Tibial nerve (tissue), 4 donors: ENCODE results near the gene GIMD1. TPM values are rescaled to one million over a fixed set of nuclear protein-coding genes. Genes with fewer than 3 reads are reported as not detected.
A peak's percentile ranks its signal among the peaks of the same experiment; 100 is the strongest.

ENCODE experiments used
- DNase-seq, 2 donors: peaks; one replicate each; pipeline ENCODE4 v3.0.0-alpha.2; 2019; ENCODE audit warnings: low spot score in 2 of 2
- H3K27ac ChIP-seq, 4 donors: fragments of 200-600 bp; sonication (generic) in 3 of 4; one replicate each; pipeline ENCODE4 v1.5.1; 2017 to 2019; ENCODE audit warnings: mild to moderate bottlenecking in 1 of 4
- H3K27me3 ChIP-seq, 2 donors: fragments of 200-600 bp; sonication (generic) in 1 of 2; one replicate each; pipeline versions ENCODE4 v1.5.1 to v1.6.0; 2017 to 2019
- H3K36me3 ChIP-seq, 3 donors: fragments of 200-600 bp; sonication (generic); one replicate each; pipeline ENCODE4 v1.5.1; 2018 to 2019
- H3K4me1 ChIP-seq, 4 donors: fragments of 200-600 bp; sonication (generic) in 3 of 4; one replicate each; pipeline ENCODE4 v1.5.1; 2017 to 2019
- H3K4me3 ChIP-seq, 4 donors: fragments of 200-600 bp; sonication (generic) in 3 of 4; one replicate each; pipeline ENCODE4 v1.5.1; 2017 to 2019; ENCODE audit warnings: mild to moderate bottlenecking in 1 of 4, moderate library complexity in 1 of 4
- H3K9me3 ChIP-seq, 4 donors: fragments of 200-600 bp; sonication (generic) in 3 of 4; one replicate each; pipeline ENCODE4 v1.5.1; 2017 to 2019
- EP300 ChIP-seq, 2 donors: sonication (generic); formaldehyde crosslinking; IDR thresholded peaks; one replicate each; pipeline ENCODE4 v1.6.1; 2017; ENCODE audit warnings: antibody characterized with exemption in 2 of 2, mild to moderate bottlenecking in 1 of 2
- POLR2A ChIP-seq, 2 donors: fragments of 450-650 bp; IDR thresholded peaks; one replicate each; pipeline ENCODE4 v1.6.1; 2017; ENCODE audit warnings: antibody characterized with exemption in 2 of 2, mild to moderate bottlenecking in 2 of 2, moderate library complexity in 2 of 2
- WGBS, 2 donors: methylation state at CpG; one replicate each; pipeline ENCODE4 v1.1.5; 2018; 5-methylcytosine and 5-hydroxymethylcytosine counted together
- total RNA-seq, 4 donors: library from RNA; depleted of rRNA; stranded (reverse); fragments of >200 nt; gene quantifications; one replicate each; pipeline ENCODE4 v1.1.0, GENCODE V29; 2016
- TF ChIP-seq, protein P1 (sequence below), 5 experiments: fragments of 200-600 bp in 3 of 5; fragments of 450-650 bp in 2 of 5; sonication (generic) in 3 of 5; IDR thresholded peaks; one replicate each; pipeline ENCODE4 v1.5.1; 2016 to 2019; ENCODE audit warnings: antibody characterized with exemption in 5 of 5, mild to moderate bottlenecking in 3 of 5, moderate library complexity in 2 of 5

Gene GIMD1
- total RNA-seq, 4 donors from 2014 or later = not detected

DNA sequence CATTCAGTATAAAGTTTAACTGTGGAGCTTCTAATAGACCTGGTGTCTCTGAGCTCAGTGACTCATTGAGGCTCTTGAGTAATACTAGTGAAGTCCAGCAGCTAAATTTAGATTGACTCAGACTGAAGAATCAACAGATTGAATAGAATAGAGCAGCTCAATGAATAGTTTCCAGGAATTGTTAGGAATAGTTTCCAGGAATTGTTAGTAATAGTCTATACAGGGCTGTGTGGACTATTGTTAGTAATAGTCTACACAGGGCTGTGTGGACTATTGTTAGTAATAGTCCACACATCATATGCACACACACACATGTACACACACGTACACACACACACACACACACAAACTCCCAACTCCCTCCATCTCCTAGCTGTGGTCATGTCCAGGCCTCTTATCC is 3.0 kb downstream of the GIMD1 start:
- 38 to 67% methylated on average over 1 of the region's 1 CpG for WGBS, 2 donors
- TF ChIP-seq EP300 (IDR thresholded peaks at IDR 0.05) = no peak
- H3K27ac ChIP-seq = peak overlapping the region in 1 of 4 donors; percentile 18
- no peaks in the 10 kb centered on the region for H3K9me3 ChIP-seq
- no peak overlapping the region for H3K4me3 ChIP-seq
- no peak for DNase-seq
- no peaks in the 10 kb centered on the region for H3K27me3 ChIP-seq
- no peaks in the 10 kb centered on the region for H3K36me3 ChIP-seq
- peaks cover 0 to 17% (median 3%) of the 10 kb centered on the region in 4 donors for H3K4me1 ChIP-seq

DNA sequence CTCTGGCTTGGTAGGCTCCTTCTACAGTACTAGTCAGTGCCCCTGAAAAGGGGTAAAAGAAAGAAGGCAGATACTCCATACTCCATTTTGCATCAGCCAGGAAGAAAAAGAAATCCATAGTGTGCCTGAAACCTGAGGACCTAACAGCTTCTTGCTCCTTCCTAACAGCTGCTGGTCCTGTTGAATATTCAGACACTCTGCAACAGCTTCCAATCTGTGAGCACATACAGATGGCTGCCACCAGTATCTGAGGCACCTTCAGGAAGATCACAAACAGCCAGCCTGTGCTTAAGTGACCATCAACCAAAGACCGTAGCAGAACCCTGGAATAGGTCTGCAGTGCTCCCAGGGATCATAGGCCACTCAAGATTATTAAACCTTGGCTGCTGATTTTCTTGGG is 4.3 kb downstream of the GIMD1 start:
- WGBS, 2 donors = 96 to 100% methylated on average over 1 of the region's 1 CpG
- Histone ChIP-seq H3K9me3 (no peaks in the 10 kb centered on the region), H3K27ac (no peak overlapping the region), H3K4me1 (peaks cover 0 to 9% (median 3%) of the 10 kb centered on the region in 4 donors), H3K4me3 (no peak overlapping the region), H3K27me3 (no peaks in the 10 kb centered on the region), H3K36me3 (no peaks in the 10 kb centered on the region)
- TF ChIP-seq POLR2A (IDR thresholded peaks at IDR 0.05) = no peak
- no peak for TF ChIP-seq EP300 (IDR thresholded peaks at IDR 0.05)
- TF ChIP-seq, protein P1, sequence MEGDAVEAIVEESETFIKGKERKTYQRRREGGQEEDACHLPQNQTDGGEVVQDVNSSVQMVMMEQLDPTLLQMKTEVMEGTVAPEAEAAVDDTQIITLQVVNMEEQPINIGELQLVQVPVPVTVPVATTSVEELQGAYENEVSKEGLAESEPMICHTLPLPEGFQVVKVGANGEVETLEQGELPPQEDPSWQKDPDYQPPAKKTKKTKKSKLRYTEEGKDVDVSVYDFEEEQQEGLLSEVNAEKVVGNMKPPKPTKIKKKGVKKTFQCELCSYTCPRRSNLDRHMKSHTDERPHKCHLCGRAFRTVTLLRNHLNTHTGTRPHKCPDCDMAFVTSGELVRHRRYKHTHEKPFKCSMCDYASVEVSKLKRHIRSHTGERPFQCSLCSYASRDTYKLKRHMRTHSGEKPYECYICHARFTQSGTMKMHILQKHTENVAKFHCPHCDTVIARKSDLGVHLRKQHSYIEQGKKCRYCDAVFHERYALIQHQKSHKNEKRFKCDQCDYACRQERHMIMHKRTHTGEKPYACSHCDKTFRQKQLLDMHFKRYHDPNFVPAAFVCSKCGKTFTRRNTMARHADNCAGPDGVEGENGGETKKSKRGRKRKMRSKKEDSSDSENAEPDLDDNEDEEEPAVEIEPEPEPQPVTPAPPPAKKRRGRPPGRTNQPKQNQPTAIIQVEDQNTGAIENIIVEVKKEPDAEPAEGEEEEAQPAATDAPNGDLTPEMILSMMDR (IDR thresholded peaks at IDR 0.05) = no peak
- DNase-seq = no peak

DNA sequence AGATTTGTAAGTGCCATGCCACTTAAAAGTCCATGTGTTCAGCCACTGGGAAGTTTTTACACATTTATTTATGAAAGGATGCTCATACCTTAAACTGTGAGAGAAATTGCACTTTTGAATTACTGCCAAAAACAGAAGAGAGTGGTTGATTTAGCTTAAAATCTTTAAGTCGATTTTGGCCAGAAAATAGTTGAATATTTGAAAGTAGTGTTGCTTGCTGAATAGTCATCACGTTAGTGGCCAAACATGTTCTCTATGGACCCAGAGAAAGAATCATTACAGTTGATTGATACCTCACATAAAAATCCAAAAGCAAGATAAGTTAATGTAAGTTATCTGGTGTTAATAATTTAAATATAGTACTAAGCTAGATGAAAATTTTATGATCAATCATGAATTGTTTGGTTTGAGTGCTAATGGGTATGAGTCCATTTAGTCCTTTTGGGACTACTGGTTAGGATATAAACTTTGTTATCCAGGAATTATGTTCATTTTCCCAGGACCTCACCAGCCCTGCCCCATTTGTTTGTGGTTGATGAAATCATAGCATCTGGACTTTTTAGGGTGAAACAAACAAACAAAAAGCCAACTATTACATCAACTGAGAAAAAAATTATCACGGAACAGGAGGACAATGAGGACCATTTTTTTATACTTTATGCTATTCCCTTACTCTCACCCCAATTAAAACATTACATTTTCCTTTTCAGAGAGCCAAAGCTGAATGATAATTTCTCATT is 6.3 kb downstream of the GIMD1 start:
- no peak for DNase-seq
- WGBS, 2 donors = 51 to 53% methylated on average over 3 of the region's 3 CpGs
- Histone ChIP-seq H3K36me3 (no peaks in the 10 kb centered on the region), H3K27me3 (no peaks in the 10 kb centered on the region), H3K4me1 (peaks cover 0 to 8% (median 3%) of the 10 kb centered on the region in 4 donors), H3K4me3 (no peak overlapping the region), H3K9me3 (no peaks in the 10 kb centered on the region), H3K27ac (no peak overlapping the region)
- TF ChIP-seq, protein P1 (IDR thresholded peaks at IDR 0.05) = no peak
- TF ChIP-seq EP300 (IDR thresholded peaks at IDR 0.05) = no peak
- no peak for TF ChIP-seq POLR2A (IDR thresholded peaks at IDR 0.05)

DNA sequence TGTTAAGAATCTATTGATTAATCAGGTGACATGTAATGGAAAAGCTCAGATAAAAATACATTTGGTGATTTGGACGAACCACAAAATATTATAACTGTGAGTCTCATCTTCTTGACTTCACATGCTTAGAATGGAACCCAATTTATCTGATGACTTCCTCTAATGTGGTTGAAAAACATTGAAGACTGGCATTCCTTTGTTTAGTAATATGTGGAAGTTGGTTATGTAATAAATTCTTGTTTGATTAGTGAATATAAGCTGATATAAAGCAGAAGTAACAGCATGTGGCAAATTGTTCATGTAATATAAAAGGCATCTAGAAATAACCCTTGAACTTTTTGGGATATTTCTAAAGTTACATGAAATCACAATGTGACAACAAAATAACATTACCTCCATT is 9.7 kb downstream of the GIMD1 start:
- no peaks in the 10 kb centered on the region for H3K36me3 ChIP-seq
- no peak for TF ChIP-seq POLR2A (IDR thresholded peaks at IDR 0.05)
- TF ChIP-seq EP300 (IDR thresholded peaks at IDR 0.05) = no peak
- TF ChIP-seq, protein P1 (IDR thresholded peaks at IDR 0.05) = no peak
- WGBS, 2 donors = 84 to 92% methylated on average over 1 of the region's 1 CpG
- no peaks in the 10 kb centered on the region for H3K4me1 ChIP-seq
- no peaks in the 10 kb centered on the region for H3K9me3 ChIP-seq
- no peak for DNase-seq
- no peak overlapping the region for H3K27ac ChIP-seq
- H3K4me3 ChIP-seq = no peak overlapping the region
- no peaks in the 10 kb centered on the region for H3K27me3 ChIP-seq

DNA sequence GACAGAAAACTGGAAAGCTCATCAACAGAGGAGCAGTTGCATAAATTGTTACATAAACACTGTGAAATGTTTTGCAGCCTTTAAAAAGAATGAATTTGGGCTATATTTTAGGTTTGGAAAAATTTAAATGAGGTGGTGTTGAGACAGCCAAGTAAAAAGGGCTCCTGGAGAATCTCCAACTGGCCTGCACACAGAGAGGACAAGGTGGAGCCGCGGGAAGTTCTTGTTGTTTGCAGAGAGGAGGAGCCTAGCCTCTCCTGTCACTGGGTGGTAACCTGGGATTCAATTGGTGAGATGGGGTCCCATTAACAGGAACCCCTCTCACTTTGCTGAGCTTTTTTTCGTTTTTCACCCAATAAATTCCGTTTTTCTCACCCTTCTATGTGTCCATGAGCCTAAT is 13.4 kb downstream of the GIMD1 start:
- Histone ChIP-seq H3K36me3 (peaks cover 0 to 13% (median 0%) of the 10 kb centered on the region in 3 donors), H3K4me3 (peak overlapping the region in 1 of 4 donors; percentile 21), H3K27me3 (no peaks in the 10 kb centered on the region), H3K9me3 (no peaks in the 10 kb centered on the region), H3K27ac (no peak overlapping the region), H3K4me1 (no peaks in the 10 kb centered on the region)
- TF ChIP-seq EP300 (IDR thresholded peaks at IDR 0.05) (no peak), POLR2A (IDR thresholded peaks at IDR 0.05) (no peak)
- TF ChIP-seq, protein P1 (IDR thresholded peaks at IDR 0.05) = no peak
- no peak for DNase-seq
- WGBS, 2 donors = 63 to 65% methylated on average over 4 of the region's 4 CpGs
